HepG2 (cell line): Measurements from ENCODE around the gene NAE1. TPM values are rescaled to one million over a fixed set of nuclear protein-coding genes. Genes with fewer than 3 reads are reported as not detected.

Experiments used
- ATAC-seq: fragments of 200-7000 bp; cut with Tn5 transposase; 3 replicates; pipeline ENCODE4 v1.9.1; 2020; ENCODE audit warnings: mild to moderate bottlenecking, moderate library complexity
- BruUV-seq: library from RNA; stranded (reverse); fragments of 400-500 nt; replicated peaks from 2 replicates; lab custom pipeline; 2021; lab: Mats Ljungman, UMichigan
- CTCF ChIA-PET: fragments of 300-600 bp; formaldehyde crosslinking; extraction: SDS; loops from one replicate; lab custom pipeline; 2021; ENCODE audit warnings: low total read pairs, inconsistent platforms, low intra/inter-chr PET ratio; lab: Yijun Ruan, JAX
- POLR2A ChIA-PET: fragments of 350-600 bp; sonication (Branson Sonifier 250); formaldehyde crosslinking; loops from one replicate; lab custom pipeline; 2020; ENCODE audit warnings: antibody characterized with exemption, inconsistent platforms; lab: Yijun Ruan, JAX
- DNase-seq: peaks from one replicate; pipeline ENCODE4 v3.0.0-alpha.2; 2015; ENCODE audit warnings: low spot score
- FAIRE-seq: peaks from 3 replicates; lab custom pipeline; 2011; peaks lifted over from hg19 to GRCh38; lab: Jason Lieb, UNC
- H2AFZ ChIP-seq: one replicate; pipeline ENCODE4 v1.6.1; 2011; ENCODE audit warnings: low read length, inconsistent platforms
- H3K27ac ChIP-seq: fragments of 300-600 bp; 3 replicates; pipeline ENCODE4 v1.8.0; 2011; ENCODE audit warnings: mixed run types, mild to moderate bottlenecking, mixed read lengths, low read length, inconsistent platforms; ENCODE audit not compliant: insufficient read depth; ENCODE audit errors: extremely low read length
- H3K27me3 ChIP-seq, 2 experiments: fragments of 200-600 bp in 1 of 2; 2 replicates in 1 of 2; 3 replicates in 1 of 2; pipeline versions ENCODE4 v1.6.0 to v1.8.0; 2011; ENCODE audit warnings: low read length in 2 of 2, mild to moderate bottlenecking in 2 of 2, moderate library complexity in 2 of 2, inconsistent platforms in 1 of 2; ENCODE audit not compliant: insufficient read depth in 2 of 2, control insufficient read depth in 1 of 2
- H3K36me3 ChIP-seq, 2 experiments: fragments of 200-600 bp in 1 of 2; replicated peaks in 1 of 2; 2 replicates in 1 of 2; 3 replicates in 1 of 2; pipeline versions ENCODE4 v1.5.1 to v1.8.0; 2011; ENCODE audit warnings: low read length in 2 of 2, inconsistent platforms in 1 of 2; ENCODE audit not compliant: insufficient read depth in 2 of 2, control insufficient read depth in 1 of 2
- H3K4me1 ChIP-seq: 2 replicates; pipeline ENCODE4 v1.5.1; 2012; ENCODE audit warnings: low read length, inconsistent platforms; ENCODE audit not compliant: insufficient read depth
- H3K4me2 ChIP-seq: 2 replicates; pipeline ENCODE4 v1.6.0; 2011; ENCODE audit warnings: low read depth, low read length, inconsistent platforms
- H3K4me3 ChIP-seq, 3 experiments: fragments of 200-600 bp in 1 of 3; sonication (generic), shearing (Covaris generic) in 1 of 3; replicated peaks in 1 of 3; 2 replicates each; pipeline ENCODE4 v1.5.1; 2011 to 2016; ENCODE audit warnings: low read length in 3 of 3, inconsistent platforms in 2 of 3, low read depth in 2 of 3, mild to moderate bottlenecking in 2 of 3, control low read depth in 1 of 3, mixed read lengths in 1 of 3; ENCODE audit not compliant: insufficient read depth in 1 of 3
- H3K79me2 ChIP-seq: one replicate; pipeline ENCODE4 v1.6.1; 2011; ENCODE audit warnings: low read length, inconsistent platforms; ENCODE audit not compliant: insufficient read depth
- H3K9ac ChIP-seq: 2 replicates; pipeline ENCODE4 v1.6.0; 2011; ENCODE audit warnings: mild to moderate bottlenecking, low read depth, low read length, inconsistent platforms; ENCODE audit not compliant: insufficient read depth
- H3K9me3 ChIP-seq: 2 replicates; pipeline ENCODE4 v1.5.1; 2012; ENCODE audit warnings: mild to moderate bottlenecking, low read length
- H4K20me1 ChIP-seq: 2 replicates; pipeline ENCODE4 v1.6.0; 2011; ENCODE audit warnings: inconsistent platforms, mild to moderate bottlenecking, low read length, moderate library complexity; ENCODE audit not compliant: insufficient read depth
- ATF1 ChIP-seq: IDR thresholded peaks from 2 replicates; pipeline ENCODE4 v1.6.1; 2016; ENCODE audit warnings: mild to moderate bottlenecking, control low read depth
- GATAD2A ChIP-seq: IDR thresholded peaks from 2 replicates; pipeline ENCODE4 v1.6.1; 2016
- GFI1 ChIP-seq: sonication (generic); formaldehyde crosslinking; IDR thresholded peaks from 2 replicates; pipeline ENCODE4 v1.5.0; 2020; ENCODE audit warnings: missing genetic modification reagents, mild to moderate bottlenecking, borderline replicate concordance
- HNF4A ChIP-seq: sonication (generic); formaldehyde crosslinking; IDR thresholded peaks from 2 replicates; pipeline ENCODE4 v1.4.0; 2020; ENCODE audit warnings: missing genetic modification reagents
- HNRNPH1 ChIP-seq: fragments of 200-400 bp; formaldehyde crosslinking; optimal IDR thresholded peaks from 2 replicates; pipeline ENCODE3; 2017; ENCODE audit warnings: mild to moderate bottlenecking, low read depth, low read length
- IRF9 ChIP-seq: sonication (generic); formaldehyde crosslinking; IDR thresholded peaks from 2 replicates; pipeline ENCODE4 v1.8.0; 2022; ENCODE audit warnings: missing genetic modification reagents, mild to moderate bottlenecking, borderline replicate concordance
- PAF1 ChIP-seq: IDR thresholded peaks from 2 replicates; pipeline ENCODE4 v1.6.1; 2016; ENCODE audit warnings: missing genetic modification reagents, missing compliant biosample characterization
- PRPF4 ChIP-seq: fragments of 200-400 bp; formaldehyde crosslinking; IDR thresholded peaks from 2 replicates; pipeline ENCODE4 v1.6.1; 2016; ENCODE audit warnings: low read length, low read depth; ENCODE audit not compliant: poor library complexity, severe bottlenecking
- RARA ChIP-seq: IDR thresholded peaks from 2 replicates; pipeline ENCODE4 v1.6.1; 2016; ENCODE audit warnings: missing genetic modification reagents, missing compliant biosample characterization
- RFXAP ChIP-seq: sonication (generic); formaldehyde crosslinking; IDR thresholded peaks from 2 replicates; pipeline ENCODE4 v1.4.0; 2020; ENCODE audit warnings: missing genetic modification reagents, borderline replicate concordance
- SAP130 ChIP-seq: IDR thresholded peaks from 2 replicates; pipeline ENCODE4 v1.6.1; 2016; ENCODE audit warnings: low read depth
- YEATS4 ChIP-seq: sonication (generic); formaldehyde crosslinking; IDR thresholded peaks from 2 replicates; pipeline ENCODE4 v1.4.0; 2020; ENCODE audit warnings: missing genetic modification reagents, borderline replicate concordance
- ZBTB8A ChIP-seq: sonication (generic); formaldehyde crosslinking; IDR thresholded peaks from 2 replicates; pipeline ENCODE4 v1.4.0; 2020; ENCODE audit warnings: mild to moderate bottlenecking, low read depth, missing genetic modification reagents, borderline replicate concordance
- ZFP62 ChIP-seq: sonication (generic); formaldehyde crosslinking; IDR thresholded peaks from 2 replicates; pipeline ENCODE4 v1.4.0; 2020; ENCODE audit warnings: missing genetic modification reagents
- ZNF326 ChIP-seq: sonication (generic); formaldehyde crosslinking; IDR thresholded peaks from 2 replicates; pipeline ENCODE4 v1.4.0; 2020; ENCODE audit warnings: missing genetic modification reagents, borderline replicate concordance
- ZNF335 ChIP-seq: sonication (generic); formaldehyde crosslinking; IDR thresholded peaks from 2 replicates; pipeline ENCODE4 v1.4.0; 2020; ENCODE audit warnings: missing genetic modification reagents
- WGBS: methylation state at CpG from one replicate; pipeline ENCODE4 v1.1.6; 2017; ENCODE audit warnings: low lambda C conversion rate; 5-methylcytosine and 5-hydroxymethylcytosine counted together
- in situ Hi-C: cut with HindIII; loops from 2 replicates; pipeline ENCODE4 v1.10.0; 2017; ENCODE audit warnings: low pct_unique_long_range_greater_than_20kb; ENCODE audit not compliant: extremely low pct_ligation_motif_present
- intact Hi-C: fragments of 100-400 bp; cut with micrococcal nuclease; formaldehyde crosslinking; loops from one replicate; pipeline ENCODE4 v1.10.0; 2022; ENCODE audit not compliant: unreplicated experiment
- polyA plus RNA-seq, 8 experiments: library from polyadenylated mRNA; depleted of rRNA in 3 of 8; stranded (reverse) in 7 of 8; unstranded in 1 of 8; fragments of >200 nt; fragmentation: Illumina TruSeq in 4 of 8; extraction: Trizol in 4 of 8; gene quantifications; 2 replicates each; pipeline versions ENCODE4 v1.2.1 to v1.2.3, GENCODE V29; 2011 to 2016; ENCODE audit warnings: low read depth in 4 of 8, missing spikeins in 1 of 8, mixed read lengths in 1 of 8; ENCODE audit not compliant: insufficient read depth in 1 of 8
- total RNA-seq, 5 experiments: library from RNA; depleted of rRNA; stranded (reverse); fragments of >200 nt; fragmentation: Illumina TruSeq; extraction: Trizol; gene quantifications; 2 replicates each; pipeline ENCODE4 v1.2.3, GENCODE V29; 2016; ENCODE audit warnings: low read depth in 1 of 5
- TF ChIP-seq, protein P1 (sequence below): IDR thresholded peaks from 2 replicates; pipeline ENCODE4 v1.4.0; 2020; ENCODE audit warnings: mild to moderate bottlenecking, missing genetic modification reagents
- TF ChIP-seq, protein P2 (sequence below): IDR thresholded peaks from 2 replicates; pipeline ENCODE4 v1.6.1; 2016; ENCODE audit warnings: missing compliant biosample characterization, missing genetic modification reagents, borderline replicate concordance

NAE1 gene
- total and polyA plus RNA-seq, 2 of the 13 experiments (the other 11 are each of a cell fraction or from before 2014, with no cell fraction given): 95.7 to 206 TPM

DNA sequence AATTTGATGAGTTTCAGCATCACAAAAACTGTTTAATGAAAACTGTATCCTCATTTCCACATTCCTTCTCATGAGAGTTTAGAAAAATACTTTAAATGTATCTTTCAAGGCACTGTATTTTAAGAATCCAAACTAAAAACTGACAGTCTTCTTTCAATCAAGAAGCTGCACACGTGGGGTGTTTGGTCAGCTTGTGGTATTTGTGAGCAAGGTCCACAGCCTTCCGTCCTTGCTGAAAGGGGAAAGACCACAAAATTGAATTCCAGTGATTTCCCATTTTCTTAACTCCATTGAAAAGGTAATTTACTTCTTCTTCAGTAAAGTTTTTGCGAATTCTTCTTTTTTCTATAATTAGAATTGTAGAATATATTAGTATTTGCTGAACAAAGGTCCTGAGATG is 76.0 kb downstream of the NAE1 start:
- ChIA-PET CTCF (no interaction called here), POLR2A (no interaction called here)
- H3K9ac ChIP-seq: no peak overlapping the region
- H3K79me2 ChIP-seq: peaks cover 17% of the 10 kb centered on the region
- H3K27ac ChIP-seq: no peak overlapping the region
- peaks cover 11% of the 10 kb centered on the region; the same call in 1 of the 2 replicates for H4K20me1 ChIP-seq
- no peaks in the 10 kb centered on the region; a peak in 1 of 5 replicates for H3K27me3 ChIP-seq
- H3K4me3 ChIP-seq: peak overlapping the region in 1 of 3 experiments; percentile 4; a peak in 1 of 6 replicates
- FAIRE-seq: no peak
- no TSS peak for BruUV-seq
- peak; percentile 46 for DNase-seq
- H3K4me1 ChIP-seq: peaks cover 42% of the 10 kb centered on the region
- H3K9me3 ChIP-seq: no peaks in the 10 kb centered on the region
- ATAC-seq: no peak
- H3K4me2 ChIP-seq: peak overlapping the region; percentile 47
- H3K36me3 ChIP-seq: no peaks in the 10 kb centered on the region
- in situ Hi-C loops: no loop called here
- no peak for TF ChIP-seq ZFP62 (CRISPR knock-in tag)
- no peak for TF ChIP-seq ZNF326 (CRISPR knock-in tag)
- TF ChIP-seq HNRNPH1: no peak
- TF ChIP-seq ATF1: 0 out of 2 replicates have a peak, but pooled peaks have one; percentile 26
- peak; percentile 73 for TF ChIP-seq HNF4A
- peak; percentile 83 for TF ChIP-seq ZNF335 (CRISPR knock-in tag)
- TF ChIP-seq RFXAP (CRISPR knock-in tag): no peak
- TF ChIP-seq ZBTB8A (CRISPR knock-in tag): no peak
- peak; percentile 33; the same call in 1 of the 2 replicates for TF ChIP-seq YEATS4 (CRISPR knock-in tag)
- TF ChIP-seq, protein P1, sequence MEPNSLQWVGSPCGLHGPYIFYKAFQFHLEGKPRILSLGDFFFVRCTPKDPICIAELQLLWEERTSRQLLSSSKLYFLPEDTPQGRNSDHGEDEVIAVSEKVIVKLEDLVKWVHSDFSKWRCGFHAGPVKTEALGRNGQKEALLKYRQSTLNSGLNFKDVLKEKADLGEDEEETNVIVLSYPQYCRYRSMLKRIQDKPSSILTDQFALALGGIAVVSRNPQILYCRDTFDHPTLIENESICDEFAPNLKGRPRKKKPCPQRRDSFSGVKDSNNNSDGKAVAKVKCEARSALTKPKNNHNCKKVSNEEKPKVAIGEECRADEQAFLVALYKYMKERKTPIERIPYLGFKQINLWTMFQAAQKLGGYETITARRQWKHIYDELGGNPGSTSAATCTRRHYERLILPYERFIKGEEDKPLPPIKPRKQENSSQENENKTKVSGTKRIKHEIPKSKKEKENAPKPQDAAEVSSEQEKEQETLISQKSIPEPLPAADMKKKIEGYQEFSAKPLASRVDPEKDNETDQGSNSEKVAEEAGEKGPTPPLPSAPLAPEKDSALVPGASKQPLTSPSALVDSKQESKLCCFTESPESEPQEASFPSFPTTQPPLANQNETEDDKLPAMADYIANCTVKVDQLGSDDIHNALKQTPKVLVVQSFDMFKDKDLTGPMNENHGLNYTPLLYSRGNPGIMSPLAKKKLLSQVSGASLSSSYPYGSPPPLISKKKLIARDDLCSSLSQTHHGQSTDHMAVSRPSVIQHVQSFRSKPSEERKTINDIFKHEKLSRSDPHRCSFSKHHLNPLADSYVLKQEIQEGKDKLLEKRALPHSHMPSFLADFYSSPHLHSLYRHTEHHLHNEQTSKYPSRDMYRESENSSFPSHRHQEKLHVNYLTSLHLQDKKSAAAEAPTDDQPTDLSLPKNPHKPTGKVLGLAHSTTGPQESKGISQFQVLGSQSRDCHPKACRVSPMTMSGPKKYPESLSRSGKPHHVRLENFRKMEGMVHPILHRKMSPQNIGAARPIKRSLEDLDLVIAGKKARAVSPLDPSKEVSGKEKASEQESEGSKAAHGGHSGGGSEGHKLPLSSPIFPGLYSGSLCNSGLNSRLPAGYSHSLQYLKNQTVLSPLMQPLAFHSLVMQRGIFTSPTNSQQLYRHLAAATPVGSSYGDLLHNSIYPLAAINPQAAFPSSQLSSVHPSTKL: peak; percentile 27; the same call in 1 of the 2 replicates
- TF ChIP-seq, protein P2, sequence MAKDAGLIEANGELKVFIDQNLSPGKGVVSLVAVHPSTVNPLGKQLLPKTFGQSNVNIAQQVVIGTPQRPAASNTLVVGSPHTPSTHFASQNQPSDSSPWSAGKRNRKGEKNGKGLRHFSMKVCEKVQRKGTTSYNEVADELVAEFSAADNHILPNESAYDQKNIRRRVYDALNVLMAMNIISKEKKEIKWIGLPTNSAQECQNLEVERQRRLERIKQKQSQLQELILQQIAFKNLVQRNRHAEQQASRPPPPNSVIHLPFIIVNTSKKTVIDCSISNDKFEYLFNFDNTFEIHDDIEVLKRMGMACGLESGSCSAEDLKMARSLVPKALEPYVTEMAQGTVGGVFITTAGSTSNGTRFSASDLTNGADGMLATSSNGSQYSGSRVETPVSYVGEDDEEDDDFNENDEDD (CRISPR knock-in tag): no peak
- TF ChIP-seq GFI1 (CRISPR knock-in tag): peak; percentile 80; the same call in 1 of the 2 replicates
- peak; percentile 35; the same call in 1 of the 2 replicates for TF ChIP-seq GATAD2A
- no peak for TF ChIP-seq RARA (CRISPR knock-in tag)
- TF ChIP-seq SAP130 (CRISPR knock-in tag): 0 out of 2 replicates have a peak, but pooled peaks have one; percentile 24
- TF ChIP-seq IRF9 (CRISPR knock-in tag): no peak
- TF ChIP-seq PRPF4: no peak
- TF ChIP-seq PAF1 (CRISPR knock-in tag): no peak
- no peak overlapping the region for H2AFZ ChIP-seq
- WGBS: 1% methylated on average over 3 of the region's 3 CpGs
- intact Hi-C loops: loop anchor here (10.0 kb wide), 1 partner anchor 90 kb away; the partner anchor contains the start of gene CA7
